Adrenal gland (tissue), 12 donors: ENCODE measurements around the gene TMC2. TPM values are rescaled to one million over a fixed set of nuclear protein-coding genes. Genes with fewer than 3 reads are reported as not detected.

ENCODE experiments used
- DNase-seq, 7 donors: peaks; one replicate each; pipeline ENCODE4 v3.0.0-alpha.2; 2019 to 2020
- H3K27ac ChIP-seq, 5 donors: fragments of 200-600 bp; sonication (generic) in 4 of 5; 1 replicate in 3 of 5; 2 replicates in 2 of 5; pipeline versions ENCODE4 v1.5.1 to v1.8.0; 2016 to 2020; ENCODE audit warnings: mild to moderate bottlenecking in 1 of 5
- H3K27me3 ChIP-seq: fragments of 200-600 bp; 2 replicates; pipeline ENCODE4 v1.8.0; 2021
- H3K36me3 ChIP-seq, 2 donors: fragments of 200-600 bp; replicated peaks in 1 of 2; 1 replicate in 1 of 2; 2 replicates in 1 of 2; pipeline versions ENCODE4 v1.5.1 to v1.8.0; 2018 to 2022
- H3K4me1 ChIP-seq, 2 donors: fragments of 200-600 bp; replicated peaks in 1 of 2; 1 replicate in 1 of 2; 2 replicates in 1 of 2; pipeline versions ENCODE4 v1.5.1 to v1.8.0; 2018 to 2021
- H3K4me3 ChIP-seq, 4 donors: fragments of 200-600 bp; sonication (generic) in 3 of 4; one replicate each; pipeline ENCODE4 v1.5.1; 2016 to 2018
- H3K9me3 ChIP-seq, 3 donors: fragments of 200-600 bp; sonication (generic) in 1 of 3; replicated peaks in 1 of 3; 1 replicate in 2 of 3; 2 replicates in 1 of 3; pipeline versions ENCODE4 v1.5.1 to v1.8.0; 2016 to 2021
- CTCF ChIP-seq, 6 experiments: fragments of 450-650 bp in 4 of 6; fragments of 200-600 bp in 2 of 6; sonication (generic) in 1 of 6; IDR thresholded peaks; 1 replicate in 5 of 6; 2 replicates in 1 of 6; pipeline versions ENCODE4 v1.5.1 to v1.8.0; 2016 to 2021; ENCODE audit warnings: antibody characterized with exemption in 6 of 6, mild to moderate bottlenecking in 2 of 6, moderate library complexity in 1 of 6
- POLR2A ChIP-seq, 2 donors: fragments of 450-650 bp; IDR thresholded peaks; one replicate each; pipeline ENCODE4 v1.6.1; 2017; ENCODE audit warnings: antibody characterized with exemption in 2 of 2, mild to moderate bottlenecking in 2 of 2, moderate library complexity in 1 of 2
- WGBS, 4 donors: extraction: QIAGEN DNeasy Blood & Tissue Kit in 2 of 4; methylation state at CpG; one replicate each; pipeline versions ENCODE4 v1.1.5 to v1.1.7; 2013 to 2017; 5-methylcytosine and 5-hydroxymethylcytosine counted together
- intact Hi-C, 2 donors: fragments of 100-400 bp; cut with DNase I; formaldehyde crosslinking; loops; one replicate each; pipeline versions ENCODE4 v1.14.1 to v1.15.0; 2022 to 2023
- polyA plus RNA-seq, 3 donors: library from polyadenylated mRNA; stranded (reverse); fragments of 200-250 nt in 2 of 3; fragments of 350-450 nt in 1 of 3; fragmentation: Illumina TruSeq in 1 of 3; extraction: RNeasy Lipid Tissue Mini Kit (QIAGEN cat#74804) in 1 of 3; gene quantifications; one replicate each; pipeline ENCODE4 v1.2.3, GENCODE V29; 2013 to 2014
- total RNA-seq, 9 donors: library from RNA; depleted of rRNA in 4 of 9; stranded (reverse); fragments of >200 nt in 4 of 9; fragments of 120-200 nt in 1 of 9; fragmentation: NEBNext Ultra II Directional in 1 of 9; extraction: Animal tissue kit (Norgen Biotek cat#: 25700) in 1 of 9; gene quantifications; one replicate each; pipeline versions ENCODE4 v1.1.0 to v1.2.4, GENCODE V29; 2013 to 2023
- donor health status: healthy with polysubstance abuse.
- donor health status: Bipolar disorder and iron deficiency.
- donor health status: DM: yes; HTN: yes; CAD: no.
- donor health status: DM: no; HTN: no; CAD: no.
- donor health status: DM: no; HTN: no; CAD: no.
- donor health status: DM: yes; HTN: yes; CAD: no.

Gene TMC2
- total and polyA plus RNA-seq, 12 donors = 0.11 to 1.3 (median 0.42) TPM; not detected in 7

- 37 to 50% (median 42%) methylated on average over 5 of the region's 5 CpGs for WGBS, 4 donors
- Histone ChIP-seq H3K27ac (no peak overlapping the region), H3K36me3 (no peaks in the 10 kb centered on the region), H3K4me1 (no peaks in the 10 kb centered on the region), H3K4me3 (no peak overlapping the region), H3K9me3 (no peaks in the 10 kb centered on the region), H3K27me3 (no peaks in the 10 kb centered on the region)
- TF ChIP-seq CTCF (IDR thresholded peaks at IDR 0.05) (no peak), POLR2A (IDR thresholded peaks at IDR 0.05) (no peak)
- intact Hi-C loops = no loop called here
- no peak for DNase-seq
Observed at GRCh38 chr20:2599288-2600006, 63.1 kb downstream of the TMC2 start.

GRCh38 chr20:2602046-2602735 is 65.8 kb downstream of the TMC2 start:
- no peak for TF ChIP-seq POLR2A (IDR thresholded peaks at IDR 0.05)
- no peak for TF ChIP-seq CTCF (IDR thresholded peaks at IDR 0.05)
- H3K4me3 ChIP-seq = no peak overlapping the region
- no peaks in the 10 kb centered on the region for H3K4me1 ChIP-seq
- no peak overlapping the region for H3K27ac ChIP-seq
- H3K36me3 ChIP-seq = no peaks in the 10 kb centered on the region
- H3K9me3 ChIP-seq = peaks cover 0 to 10% (median 6%) of the 10 kb centered on the region in 3 donors
- no peak for DNase-seq
- 70 to 84% (median 82%) methylated on average over 9 of the region's 9 CpGs for WGBS, 4 donors
- intact Hi-C loops = no loop called here
- H3K27me3 ChIP-seq = no peaks in the 10 kb centered on the region

GRCh38 chr20:2602746-2603145 is 66.4 kb downstream of the TMC2 start:
- intact Hi-C loops = no loop called here
- H3K36me3 ChIP-seq = no peaks in the 10 kb centered on the region
- peaks cover 0 to 10% (median 6%) of the 10 kb centered on the region in 3 donors for H3K9me3 ChIP-seq
- no peak overlapping the region for H3K4me3 ChIP-seq
- H3K27me3 ChIP-seq = no peaks in the 10 kb centered on the region
- TF ChIP-seq POLR2A (IDR thresholded peaks at IDR 0.05) (no peak), CTCF (IDR thresholded peaks at IDR 0.05) (no peak)
- no peaks in the 10 kb centered on the region for H3K4me1 ChIP-seq
- DNase-seq = no peak
- H3K27ac ChIP-seq = no peak overlapping the region
- 61 to 84% (median 74%) methylated on average over 4 of the region's 4 CpGs for WGBS, 4 donors

- Histone ChIP-seq H3K9me3 (peaks cover 0 to 10% (median 6%) of the 10 kb centered on the region in 3 donors), H3K27ac (no peak overlapping the region), H3K36me3 (no peaks in the 10 kb centered on the region), H3K27me3 (no peaks in the 10 kb centered on the region), H3K4me3 (no peak overlapping the region), H3K4me1 (no peaks in the 10 kb centered on the region)
- intact Hi-C loops = no loop called here
- 74 to 79% (median 77%) methylated on average over 6 to 7 of the region's 7 CpGs for WGBS, 4 donors
- DNase-seq = no peak
- TF ChIP-seq POLR2A (IDR thresholded peaks at IDR 0.05) = no peak
- no peak for TF ChIP-seq CTCF (IDR thresholded peaks at IDR 0.05)
Observed at GRCh38 chr20:2603816-2604505, 67.6 kb downstream of the TMC2 start.
